ENCODE data around the gene MAP3K3.

The MAP3K3 gene

GRCh38 chr17:63682981-63683380 lies 60.8 kb downstream of the MAP3K3 start:
- TF ChIP-seq CTCF (IDR thresholded peaks at IDR 0.05; ENCODE audit: poor library complexity, severe bottlenecking) = no peak
- H3K27me3 ChIP-seq (ENCODE audit: insufficient read depth, poor library complexity, severe bottlenecking) = no peaks in the 10 kb centered on the region
- no peak for ATAC-seq (ENCODE audit: low read depth)
- H3K9me3 ChIP-seq (ENCODE audit: severe bottlenecking) = no peaks in the 10 kb centered on the region
- no peak overlapping the region for H3K27ac ChIP-seq (ENCODE audit: poor library complexity, severe bottlenecking)
- H3K36me3 ChIP-seq (ENCODE audit: low read depth) = peaks cover 30% of the 10 kb centered on the region
- no peaks in the 10 kb centered on the region for H3K4me1 ChIP-seq (ENCODE audit: insufficient read depth, poor library complexity, severe bottlenecking)
- no peak for DNase-seq (ENCODE audit: low spot score)
- H3K4me3 ChIP-seq (ENCODE audit: severe bottlenecking) = no peak overlapping the region

- Histone ChIP-seq H3K36me3 (ENCODE audit: low read depth) (peaks cover 35% of the 10 kb centered on the region), H3K27ac (ENCODE audit: poor library complexity, severe bottlenecking) (no peak overlapping the region), H3K9me3 (ENCODE audit: severe bottlenecking) (no peaks in the 10 kb centered on the region), H3K4me1 (ENCODE audit: insufficient read depth, poor library complexity, severe bottlenecking) (no peaks in the 10 kb centered on the region), H3K4me3 (ENCODE audit: severe bottlenecking) (no peak overlapping the region), H3K27me3 (ENCODE audit: insufficient read depth, poor library complexity, severe bottlenecking) (no peaks in the 10 kb centered on the region)
- DNase-seq (ENCODE audit: low spot score) (no peak), ATAC-seq (ENCODE audit: low read depth) (no peak)
- TF ChIP-seq CTCF (IDR thresholded peaks at IDR 0.05; ENCODE audit: poor library complexity, severe bottlenecking) = no peak
These were observed 62.8 kb downstream of the MAP3K3 start for GRCh38 chr17:63685041-63685440.

GRCh38 chr17:63685578-63685977 lies 63.4 kb downstream of the MAP3K3 start:
- Histone ChIP-seq H3K4me3 (ENCODE audit: severe bottlenecking) (no peak overlapping the region), H3K36me3 (ENCODE audit: low read depth) (peaks cover 37% of the 10 kb centered on the region), H3K4me1 (ENCODE audit: insufficient read depth, poor library complexity, severe bottlenecking) (no peaks in the 10 kb centered on the region), H3K9me3 (ENCODE audit: severe bottlenecking) (no peaks in the 10 kb centered on the region), H3K27me3 (ENCODE audit: insufficient read depth, poor library complexity, severe bottlenecking) (no peaks in the 10 kb centered on the region), H3K27ac (ENCODE audit: poor library complexity, severe bottlenecking) (no peak overlapping the region)
- DNase-seq (ENCODE audit: low spot score) (no peak), ATAC-seq (ENCODE audit: low read depth) (no peak)
- no peak for TF ChIP-seq CTCF (IDR thresholded peaks at IDR 0.05; ENCODE audit: poor library complexity, severe bottlenecking)

GRCh38 chr17:63686138-63686685 lies 64.0 kb downstream of the MAP3K3 start:
- H3K27ac ChIP-seq (ENCODE audit: poor library complexity, severe bottlenecking) = no peak overlapping the region
- no peaks in the 10 kb centered on the region for H3K4me1 ChIP-seq (ENCODE audit: insufficient read depth, poor library complexity, severe bottlenecking)
- no peaks in the 10 kb centered on the region for H3K9me3 ChIP-seq (ENCODE audit: severe bottlenecking)
- no peaks in the 10 kb centered on the region for H3K27me3 ChIP-seq (ENCODE audit: insufficient read depth, poor library complexity, severe bottlenecking)
- H3K4me3 ChIP-seq (ENCODE audit: severe bottlenecking) = no peak overlapping the region
- H3K36me3 ChIP-seq (ENCODE audit: low read depth) = peaks cover 44% of the 10 kb centered on the region
- ATAC-seq (ENCODE audit: low read depth) (no peak), DNase-seq (ENCODE audit: low spot score) (no peak)
- no peak for TF ChIP-seq CTCF (IDR thresholded peaks at IDR 0.05; ENCODE audit: poor library complexity, severe bottlenecking)

- no peaks in the 10 kb centered on the region for H3K9me3 ChIP-seq (ENCODE audit: severe bottlenecking)
- ATAC-seq (ENCODE audit: low read depth) (no peak), DNase-seq (ENCODE audit: low spot score) (no peak)
- peaks cover 24% of the 10 kb centered on the region for H3K36me3 ChIP-seq (ENCODE audit: low read depth)
- H3K4me3 ChIP-seq (ENCODE audit: severe bottlenecking) = no peak overlapping the region
- no peak for TF ChIP-seq CTCF (IDR thresholded peaks at IDR 0.05; ENCODE audit: poor library complexity, severe bottlenecking)
- H3K27me3 ChIP-seq (ENCODE audit: insufficient read depth, poor library complexity, severe bottlenecking) = no peaks in the 10 kb centered on the region
- no peak overlapping the region for H3K27ac ChIP-seq (ENCODE audit: poor library complexity, severe bottlenecking)
- no peaks in the 10 kb centered on the region for H3K4me1 ChIP-seq (ENCODE audit: insufficient read depth, poor library complexity, severe bottlenecking)
These were observed 66.3 kb downstream of the MAP3K3 start for GRCh38 chr17:63688396-63689020.

Measured in RWPE2 (cell line).